Measurements from ENCODE around the gene PTPRT.
"Not testable (repeated sequence)": the region's sequence is repeated elsewhere in the genome, so short reads cannot be mapped to it uniquely, and the experiment has no call there.

PTPRT gene

DNA sequence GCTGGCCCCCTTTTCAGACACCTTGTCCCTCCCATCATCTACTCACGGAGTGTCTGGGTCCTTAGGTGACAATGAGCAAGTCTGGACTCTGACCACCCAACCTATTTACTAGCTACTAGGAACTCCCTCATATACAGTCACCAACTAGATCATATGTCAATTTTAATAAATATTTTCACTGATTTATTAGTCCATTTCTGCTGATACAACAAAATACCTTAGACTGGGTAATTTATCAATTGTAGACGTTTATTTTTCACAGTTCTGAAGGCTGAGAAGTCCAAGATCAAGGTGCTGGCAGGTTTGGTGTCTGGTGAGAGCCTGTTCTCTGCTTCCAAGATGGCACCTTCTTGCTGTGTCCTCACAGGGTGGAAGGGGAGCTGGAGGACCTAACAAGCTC, 229.7 kb downstream of the PTPRT start:
- no peak for DNase-seq

DNA sequence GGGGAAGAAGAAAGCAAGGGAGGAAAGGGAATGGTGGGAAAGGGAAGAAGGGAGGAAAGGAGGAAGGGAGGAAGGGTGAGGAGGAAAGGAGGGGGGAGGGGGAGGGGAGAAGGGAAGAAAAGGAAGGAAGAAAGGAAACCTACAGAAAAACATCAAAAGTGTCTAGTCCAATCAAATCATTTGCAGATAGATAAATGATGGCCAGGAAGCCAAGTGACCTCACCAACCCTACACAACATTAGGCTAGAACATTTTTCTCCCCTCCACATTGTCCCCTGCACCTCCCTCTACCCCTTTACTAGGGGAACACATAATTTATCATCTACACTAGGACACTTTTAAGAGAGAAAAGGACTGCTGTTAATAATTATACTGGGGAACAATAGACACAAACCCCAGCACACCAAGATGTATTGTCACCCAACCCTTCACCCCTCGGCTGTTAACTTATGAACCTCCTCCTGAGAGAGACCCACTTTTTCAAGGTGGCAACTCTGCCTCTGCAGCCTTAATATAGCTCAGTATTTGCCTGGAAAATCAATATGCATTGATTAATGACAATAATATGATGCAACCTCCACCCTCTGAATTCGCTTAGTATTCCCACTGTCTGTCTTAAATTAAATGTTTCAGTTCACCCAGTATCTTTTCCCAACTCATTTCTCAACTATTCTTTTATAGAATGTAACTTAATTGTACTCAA, 231.2 kb downstream of the PTPRT start:
- DNase-seq = no peak

DNA sequence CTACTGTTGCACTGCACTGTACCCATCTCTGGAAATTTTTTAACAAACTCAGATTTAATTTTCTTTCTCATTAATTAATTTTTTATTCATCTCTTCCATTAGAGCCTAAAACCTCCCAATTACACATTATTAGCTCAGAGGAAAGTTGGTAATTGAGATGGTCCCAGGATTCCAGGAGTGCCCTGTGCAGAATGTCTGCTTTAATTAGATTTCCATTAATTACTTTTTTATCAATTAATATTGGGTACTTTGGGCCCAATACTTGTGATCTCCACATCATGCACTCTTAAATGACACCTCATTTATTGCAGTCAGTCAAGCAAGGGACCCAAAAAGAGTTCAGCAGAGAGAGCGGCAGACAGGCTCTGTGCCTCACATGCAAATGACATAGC, 232.0 kb downstream of the PTPRT start:
- no peak for DNase-seq

DNA sequence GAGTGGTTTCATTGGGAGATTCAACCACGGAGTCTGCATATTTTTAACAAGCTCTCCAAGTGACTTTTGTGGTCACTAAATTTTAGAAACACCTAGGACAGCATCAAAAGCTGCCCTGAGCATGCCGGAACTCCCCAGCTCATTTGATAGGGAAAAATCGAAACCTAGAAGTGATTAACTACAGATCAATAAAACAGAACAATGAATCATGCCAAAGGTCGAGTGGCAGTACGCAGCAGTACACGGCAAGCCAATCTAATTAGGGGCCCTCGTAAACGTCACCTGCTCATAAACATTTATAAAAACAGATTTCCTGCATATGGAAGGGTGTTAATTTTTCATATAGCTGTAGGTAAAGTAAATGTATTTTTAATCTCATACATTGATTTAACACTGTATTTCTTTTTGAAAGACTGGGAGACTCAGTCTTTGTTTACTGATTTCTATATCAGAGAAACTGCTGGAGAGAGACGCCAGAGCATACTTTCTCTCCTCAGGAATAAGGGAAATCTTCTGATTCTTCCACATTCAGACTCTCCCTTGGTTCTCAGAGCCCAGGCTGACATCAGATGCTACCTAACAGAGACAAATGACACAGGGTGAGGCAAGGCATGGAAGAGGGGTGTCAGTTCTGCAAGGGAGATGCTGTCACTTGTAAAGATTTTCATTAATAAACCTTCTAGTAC, 232.5 kb downstream of the PTPRT start:
- no peak for DNase-seq

DNA sequence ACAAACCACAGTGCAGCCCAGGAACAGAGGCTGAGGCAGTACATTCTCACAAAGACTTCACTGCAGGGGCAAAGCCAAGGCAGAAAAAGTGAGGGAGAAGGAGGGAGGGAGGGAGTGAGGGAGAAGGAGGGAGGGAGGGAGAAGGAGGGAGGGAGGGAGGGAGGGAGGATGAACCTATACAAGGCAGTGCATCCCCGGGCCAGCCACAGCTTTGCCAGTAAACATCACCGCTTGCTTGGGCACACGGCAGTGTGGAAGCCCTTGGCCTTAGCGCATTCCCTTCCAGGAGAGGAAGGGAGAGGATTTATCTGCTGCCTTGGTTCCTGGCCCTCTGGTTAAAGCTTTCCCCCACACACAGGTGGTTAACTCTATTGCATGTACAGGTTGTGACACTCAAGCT, 234.0 kb downstream of the PTPRT start:
- no peak for DNase-seq

DNA sequence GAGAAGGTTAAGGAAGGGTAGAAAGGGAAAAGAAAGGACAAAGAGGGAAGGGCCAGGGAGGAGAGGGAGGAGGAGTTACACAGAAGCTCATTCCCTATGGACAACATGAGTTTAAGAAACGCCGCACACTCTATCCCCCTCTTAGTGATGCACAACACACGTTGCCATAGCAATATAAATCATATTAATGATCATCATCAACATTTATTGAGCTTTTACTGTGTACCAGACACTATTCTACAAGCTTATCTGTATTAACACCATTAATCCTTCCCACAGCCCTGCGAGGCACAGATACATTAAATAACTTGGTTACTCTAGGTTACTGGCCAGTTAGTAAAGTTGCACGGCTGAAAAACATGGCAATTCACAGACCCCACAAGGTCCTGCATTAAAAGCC, 234.8 kb downstream of the PTPRT start:
- no peak for DNase-seq

DNA sequence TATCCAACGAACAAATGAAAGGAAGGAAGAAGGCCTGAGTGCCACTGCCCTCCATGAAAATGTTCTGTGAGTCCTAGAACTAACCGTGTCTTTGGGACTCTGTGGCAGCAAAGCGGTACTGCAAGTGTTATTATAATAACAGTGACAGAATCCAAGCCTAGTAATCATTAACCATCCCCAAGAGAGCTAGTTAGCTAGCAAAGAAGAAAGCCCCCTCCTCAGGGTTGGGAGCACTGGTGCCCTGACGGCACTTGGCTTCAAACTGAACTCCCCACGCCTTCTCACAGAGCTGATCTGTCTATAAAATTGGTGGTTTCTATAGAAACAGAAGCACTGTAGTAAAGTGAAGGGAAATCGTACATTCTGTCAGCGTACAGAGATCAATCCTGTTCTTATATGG, 239.8 kb downstream of the PTPRT start:
- DNase-seq = no peak

DNA sequence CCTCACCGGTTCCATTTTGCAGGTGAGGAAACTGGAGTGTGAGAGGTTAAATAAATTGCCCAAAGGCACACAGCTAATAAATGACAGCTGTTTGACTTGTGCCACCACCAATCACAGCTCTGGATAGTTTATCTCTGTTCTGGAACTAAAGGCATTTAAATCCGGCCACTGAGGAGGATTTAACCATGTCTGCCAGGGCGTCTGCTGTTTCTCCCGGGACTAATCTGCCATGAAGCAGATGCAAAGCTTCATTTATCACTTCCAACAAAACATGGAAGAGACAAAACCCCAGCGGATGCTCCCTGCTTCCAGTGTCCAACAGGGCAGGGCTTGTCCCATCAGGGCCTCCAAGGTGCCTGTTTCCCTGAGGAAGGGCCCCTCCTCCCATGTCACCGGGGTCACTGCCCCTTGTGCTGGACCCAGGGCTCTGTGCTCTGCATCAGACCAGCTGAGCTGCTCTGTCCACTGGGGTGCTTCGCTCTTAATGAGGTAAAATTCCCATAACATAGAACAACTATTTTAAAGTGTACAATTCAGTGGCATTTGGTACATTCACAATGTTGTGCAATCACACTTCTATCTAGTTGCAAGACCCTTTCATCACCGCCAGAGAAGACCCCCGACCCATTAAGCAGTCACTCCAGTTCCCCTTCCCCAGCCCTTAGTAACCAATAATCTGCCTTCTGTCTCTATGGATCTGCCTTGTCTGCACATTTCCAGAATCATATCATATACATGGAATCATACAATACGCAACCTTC, 244.3 kb downstream of the PTPRT start:
- no peak for DNase-seq

DNA sequence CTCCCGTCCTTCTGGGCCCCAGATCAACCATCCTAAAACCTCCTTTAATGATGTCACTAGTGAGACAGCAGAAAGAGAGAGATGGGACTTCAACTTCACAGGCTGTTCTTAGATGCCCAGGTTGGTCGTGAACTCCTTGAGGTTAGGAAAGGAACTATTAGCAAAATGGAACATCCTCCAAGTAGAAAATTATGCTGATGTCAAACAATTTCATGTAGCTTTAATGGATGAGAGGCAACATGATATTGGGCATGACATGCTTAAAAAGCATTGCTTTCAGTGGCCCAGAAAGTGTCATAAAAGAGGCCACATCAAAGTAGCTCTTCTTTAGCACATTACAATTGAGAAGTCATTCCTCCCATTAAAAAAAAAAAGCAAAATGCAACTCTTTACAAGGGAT, 248.1 kb downstream of the PTPRT start:
- no peak for DNase-seq

DNA sequence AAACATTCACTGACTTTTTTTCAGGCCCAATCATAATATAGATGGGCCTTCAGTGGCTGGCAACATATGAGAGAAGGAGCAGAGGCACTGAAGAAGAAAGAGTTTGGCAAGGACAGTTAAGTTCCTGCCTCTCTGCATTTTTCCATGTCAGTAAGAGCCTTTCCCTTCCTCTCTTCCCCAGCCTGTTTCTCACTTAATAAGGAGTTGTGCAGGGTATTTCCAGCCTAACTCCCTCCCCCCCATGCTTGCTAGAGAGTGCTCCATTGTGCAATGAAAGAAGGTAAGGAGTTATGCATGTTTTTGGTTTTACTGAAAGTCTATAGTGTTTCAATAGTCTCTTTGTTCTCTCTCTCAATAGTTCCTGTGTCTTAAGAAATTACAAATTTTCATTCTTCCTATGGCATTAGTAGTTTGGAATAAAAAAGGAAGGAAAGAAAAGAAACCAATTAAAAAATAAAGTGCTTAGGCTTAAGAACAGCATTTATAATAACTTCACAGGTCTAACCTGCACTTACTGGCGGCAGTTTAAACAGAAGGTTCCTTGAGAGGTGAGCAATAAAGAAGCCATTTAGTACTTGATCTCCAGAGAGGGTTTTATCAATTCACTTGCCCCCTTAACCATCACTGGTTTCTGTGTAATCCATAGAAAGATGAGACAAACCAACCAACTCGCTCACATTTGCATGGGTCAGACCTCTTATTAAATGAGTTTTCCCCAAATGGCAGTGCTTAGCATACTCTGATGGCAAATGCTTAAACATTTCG, 251.1 kb downstream of the PTPRT start:
- no peak for DNase-seq

DNA sequence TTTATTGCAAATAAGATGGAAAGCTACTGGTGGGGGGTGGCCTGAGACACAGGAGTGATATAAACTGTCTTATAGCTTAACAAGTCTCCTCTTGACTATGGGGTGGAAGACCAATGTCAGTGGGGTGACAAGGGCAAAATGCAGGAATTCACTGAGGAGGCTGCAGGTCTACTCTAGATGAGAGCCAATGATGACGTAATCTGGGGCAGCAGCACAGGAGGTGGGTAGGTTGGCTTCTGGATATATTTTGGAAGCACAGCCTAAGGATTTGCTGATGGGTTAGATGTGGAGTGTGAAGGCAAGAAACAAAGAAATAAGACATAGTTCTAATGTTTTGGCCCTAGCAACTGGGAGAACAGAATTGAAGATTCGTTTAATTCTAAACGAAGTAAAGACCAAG, 253.2 kb downstream of the PTPRT start:
- no peak for DNase-seq

DNA sequence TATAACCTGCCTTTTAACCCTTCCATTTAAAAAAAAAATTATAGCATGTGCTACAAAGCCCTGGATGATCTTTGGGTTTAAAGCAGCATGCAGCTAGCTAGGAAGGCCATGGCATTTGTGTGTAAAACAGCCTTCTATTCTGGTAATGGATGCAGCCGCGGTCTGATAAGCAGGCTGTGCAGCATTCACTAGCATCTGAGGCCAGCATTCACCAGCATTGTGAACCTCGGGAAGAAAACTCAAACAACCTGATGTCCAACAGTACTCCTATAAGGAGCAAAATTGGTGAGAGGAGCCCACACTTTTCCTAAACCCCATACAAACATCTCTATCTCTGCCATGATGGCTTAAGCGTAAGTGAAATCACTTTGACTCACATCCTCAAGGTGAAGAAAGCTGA, 265.5 kb downstream of the PTPRT start:
- DNase-seq = no peak

DNA sequence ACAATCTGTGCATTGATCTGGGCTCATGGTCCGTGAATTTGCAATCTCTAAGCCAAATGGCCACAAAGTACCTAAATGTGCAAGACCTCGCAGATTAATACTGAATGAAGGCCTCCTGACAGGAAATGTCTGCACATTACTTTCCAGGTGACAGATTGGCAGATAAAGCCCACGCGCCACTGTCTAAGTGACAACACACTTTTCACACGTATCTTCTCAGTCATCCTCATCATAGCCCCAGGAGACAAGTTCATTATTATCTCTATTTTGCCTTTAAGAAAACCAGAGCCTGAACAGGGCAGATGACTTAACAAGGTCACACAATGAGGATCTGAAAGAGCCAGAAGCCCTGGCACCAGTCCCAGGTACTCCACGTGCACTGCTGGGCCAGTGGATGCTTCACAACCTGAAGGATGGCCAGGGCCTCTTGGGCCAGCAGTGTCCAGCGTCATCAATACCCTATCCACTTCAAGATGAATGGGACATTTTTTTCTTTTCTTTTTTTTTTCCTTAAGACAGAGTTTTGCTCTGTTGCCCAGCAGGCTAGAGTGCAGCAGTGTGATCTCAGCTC, 266.3 kb downstream of the PTPRT start:
- no peak for DNase-seq

DNA sequence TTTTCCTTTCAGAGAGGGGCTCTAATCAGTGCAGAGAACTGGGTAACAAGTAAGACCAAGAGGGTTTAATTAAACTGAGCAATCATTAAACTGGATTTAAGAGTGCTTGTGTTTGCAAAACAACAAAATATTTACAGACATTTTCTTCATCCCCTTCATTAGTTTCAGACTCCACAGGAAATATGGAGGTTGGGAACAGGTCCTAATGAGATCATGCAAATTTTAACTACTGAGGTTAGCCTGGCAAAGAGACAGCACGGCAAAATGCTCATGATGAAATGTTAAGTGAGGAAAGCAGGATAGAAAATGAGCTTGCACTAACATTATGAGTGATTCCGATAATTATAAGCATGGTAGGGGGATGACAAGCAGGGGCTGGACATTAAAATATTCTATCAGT, 268.9 kb downstream of the PTPRT start:
- DNase-seq = no peak

DNA sequence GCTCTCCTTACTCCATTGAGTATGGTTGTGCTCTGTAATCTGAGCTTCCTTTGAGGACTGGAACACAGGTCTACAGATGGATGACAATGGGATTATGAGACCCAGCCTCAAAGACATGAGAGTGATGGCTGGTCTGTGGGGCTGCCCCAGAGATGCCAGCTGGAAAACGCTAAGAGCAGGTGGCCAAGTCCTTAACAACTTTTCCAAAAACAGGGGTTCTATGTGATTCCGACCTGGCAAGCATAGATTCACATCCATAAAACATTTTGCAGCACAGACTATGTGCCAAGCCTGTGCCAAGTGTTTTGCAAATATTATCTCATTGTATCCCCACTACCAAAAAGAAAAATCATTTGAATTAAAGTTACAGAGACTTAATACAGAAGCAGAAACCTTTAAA, 270.4 kb downstream of the PTPRT start:
- no peak for DNase-seq

DNA sequence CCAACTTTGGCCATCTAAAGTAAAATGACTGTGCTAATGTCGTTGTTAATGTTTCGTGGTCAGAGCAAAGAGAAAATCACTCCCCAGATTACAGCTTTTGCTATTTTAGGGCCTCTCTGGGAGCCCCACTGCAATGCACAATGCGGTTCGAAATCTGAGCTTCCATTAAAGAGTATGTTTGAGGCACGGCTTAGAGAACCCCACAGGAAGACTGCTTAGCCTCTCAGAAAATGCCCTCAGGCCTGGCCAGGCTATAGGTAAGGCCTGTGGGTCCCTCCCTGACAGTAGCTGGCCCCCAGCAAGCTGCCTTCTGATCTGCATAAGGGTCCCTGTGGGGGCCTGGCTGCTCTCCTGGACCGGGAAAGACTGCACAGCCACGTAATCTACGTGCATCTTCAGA, 274.6 kb downstream of the PTPRT start:
- no peak for DNase-seq

DNA sequence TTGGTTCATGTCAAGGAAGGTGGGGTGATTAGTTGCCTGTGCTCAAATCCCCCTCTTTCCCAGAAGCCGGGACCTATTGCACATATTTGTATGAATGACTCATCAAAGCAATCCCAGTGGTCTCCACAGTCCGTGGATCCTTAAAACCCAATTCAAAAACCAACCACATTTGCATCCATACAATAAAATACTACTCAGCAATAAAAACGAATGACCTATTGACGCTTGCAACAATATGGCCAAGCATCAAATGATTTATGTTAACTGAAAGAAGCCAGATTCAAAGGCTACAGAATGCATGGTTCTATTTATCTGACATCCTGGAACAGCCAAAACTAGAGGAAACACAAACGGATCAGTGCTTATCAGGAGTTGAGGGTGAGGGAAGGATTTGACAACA, 275.4 kb downstream of the PTPRT start:
- DNase-seq = no peak

DNA sequence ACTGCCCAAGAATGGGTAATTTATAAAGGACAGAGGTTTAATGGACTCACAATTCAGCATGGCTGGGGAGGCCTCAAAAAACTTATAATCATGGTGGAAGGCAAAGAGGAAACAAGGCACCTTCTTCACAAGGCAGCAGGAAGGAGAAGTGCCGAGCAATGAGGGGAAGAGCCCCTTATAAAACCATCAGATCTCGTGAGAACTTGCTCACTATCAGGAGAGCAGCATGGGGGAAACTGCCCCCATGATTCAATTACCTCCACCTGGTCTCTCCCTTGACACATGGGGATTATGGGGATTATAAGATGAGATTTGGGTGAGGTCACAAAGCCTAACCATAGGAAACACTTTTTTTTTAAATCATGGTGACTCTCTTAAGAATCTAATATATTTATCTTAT, 278.9 kb downstream of the PTPRT start:
- not testable (repeated sequence) for DNase-seq

DNA sequence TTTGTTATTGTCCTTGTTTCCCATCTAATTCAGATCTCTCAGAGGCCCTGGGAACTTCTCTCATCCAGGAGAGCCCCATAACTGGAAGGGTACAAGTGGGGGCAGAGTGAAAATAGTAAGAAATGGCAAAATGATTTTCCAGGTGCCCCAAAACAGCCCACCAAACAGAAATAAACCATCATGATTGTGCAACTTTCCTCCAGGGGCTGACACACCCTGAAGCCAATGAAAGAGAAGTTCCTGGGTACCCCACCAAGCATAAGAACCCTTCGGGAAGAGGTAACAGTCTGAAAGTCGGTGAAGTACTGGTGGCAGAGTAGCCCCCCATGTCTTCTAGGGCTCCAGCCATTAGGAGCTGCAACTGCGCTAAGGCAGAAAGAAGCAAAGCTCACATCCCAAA, 282.0 kb downstream of the PTPRT start:
- no peak for DNase-seq

DNA sequence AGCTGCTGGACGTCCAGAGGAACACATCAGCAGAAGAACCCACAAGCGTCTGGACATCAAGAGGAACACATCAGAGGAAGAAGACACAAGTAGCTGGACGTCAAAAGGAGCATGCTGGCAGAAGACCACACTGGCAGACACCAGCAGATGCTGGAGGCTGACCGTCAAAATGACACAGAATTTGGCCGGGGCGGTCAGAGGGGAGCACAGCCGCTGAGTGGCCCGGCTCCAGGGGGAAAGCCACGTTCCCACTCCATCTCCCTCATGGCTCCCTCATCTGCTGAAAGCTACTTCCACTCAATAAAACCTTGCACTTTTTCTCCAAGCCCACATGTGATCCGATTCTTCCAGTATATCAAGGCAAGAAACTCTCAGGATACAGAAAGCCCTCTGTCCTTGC, 283.6 kb downstream of the PTPRT start:
- no peak for DNase-seq

DNA sequence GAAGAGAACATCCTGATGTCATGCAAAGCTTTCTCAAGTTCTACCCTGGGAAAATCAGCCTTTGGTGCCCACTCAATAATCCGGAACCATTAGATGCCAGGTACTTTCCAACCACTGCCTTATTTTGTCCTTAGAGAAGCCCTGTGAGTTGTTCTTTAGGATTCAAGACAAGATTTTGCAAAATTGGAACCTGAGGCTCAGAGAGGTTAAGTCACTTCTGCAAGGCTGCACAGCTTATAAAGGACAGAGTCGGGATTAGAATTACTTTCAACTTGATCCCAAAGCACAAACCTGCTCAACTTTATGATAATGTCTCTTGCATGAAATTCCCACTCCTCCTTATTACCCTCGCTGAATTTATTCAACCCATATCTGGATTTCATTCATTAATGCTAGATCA, 287.2 kb downstream of the PTPRT start:
- DNase-seq = no peak

DNA sequence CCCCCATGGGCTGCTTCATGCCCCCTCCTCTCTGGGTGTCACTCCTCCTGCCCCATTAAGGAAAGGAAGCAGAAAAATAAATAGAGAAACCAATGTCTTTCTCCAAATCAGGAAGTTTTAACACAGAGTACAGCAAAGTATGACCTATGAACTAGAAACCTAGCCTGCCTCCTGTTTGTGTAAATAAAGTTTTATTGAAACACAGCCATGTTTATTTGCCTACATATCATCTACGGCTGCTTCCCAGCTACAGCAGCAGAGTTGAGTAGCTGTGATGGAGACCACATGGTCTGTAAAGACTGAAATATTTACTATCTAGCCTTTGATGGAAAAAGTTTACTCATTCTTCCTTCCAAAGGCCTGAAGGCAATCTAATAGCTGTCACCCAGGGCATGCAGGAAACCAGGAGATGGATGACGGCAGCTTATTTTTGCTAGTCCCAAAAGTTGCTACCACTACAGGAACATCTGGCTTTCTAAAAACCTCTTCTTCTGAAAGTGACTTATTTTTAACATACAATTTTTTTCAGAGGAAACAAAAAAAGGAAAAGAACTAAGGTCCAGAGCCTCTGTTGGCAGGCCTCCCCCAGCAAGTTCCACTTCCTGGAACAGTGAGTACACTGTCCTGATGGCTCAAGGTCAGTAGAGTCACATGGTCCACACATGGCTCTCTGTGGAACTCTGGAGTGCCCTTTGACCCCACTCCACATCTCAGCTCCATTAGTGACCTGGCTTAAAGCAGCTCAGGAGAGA, 287.8 kb downstream of the PTPRT start:
- no peak for DNase-seq
